ENCODE results near the gene SCARB1. TPM values are rescaled to one million over a fixed set of nuclear protein-coding genes. Genes with fewer than 3 reads are reported as not detected.

SCARB1 gene
- total and polyA plus RNA-seq, 2 of the 13 experiments (the other 11 are each of a cell fraction or from before 2014, with no cell fraction given), result 63.4 to 160 TPM

- TF ChIP-seq ZNF263 (CRISPR knock-in tag; IDR thresholded peaks at IDR 0.05) (peak; percentile 60), SAFB2 (CRISPR knock-in tag; IDR thresholded peaks at IDR 0.05; ENCODE audit: borderline replicate concordance, low read depth) (no peak), KDM2A (CRISPR knock-in tag; IDR thresholded peaks at IDR 0.05; ENCODE audit: borderline replicate concordance, low read depth) (0 out of 2 replicates have a peak, but pooled peaks have one; percentile 11), KIAA2018 (CRISPR knock-in tag; IDR thresholded peaks at IDR 0.05; ENCODE audit: borderline replicate concordance) (no peak), FOXP1 (IDR thresholded peaks at IDR 0.05) (no peak), FOXP1 (CRISPR knock-in tag; IDR thresholded peaks at IDR 0.05) (peak; percentile 31; the same call in 1 of the 2 replicates), TEAD2 (CRISPR knock-in tag; IDR thresholded peaks at IDR 0.05) (no peak), TRAFD1 (CRISPR knock-in tag; IDR thresholded peaks at IDR 0.05; ENCODE audit: borderline replicate concordance) (no peak), EED (CRISPR knock-in tag; IDR thresholded peaks at IDR 0.05) (no peak), SMYD3 (CRISPR knock-in tag; IDR thresholded peaks at IDR 0.05) (no peak), SNAI1 (CRISPR knock-in tag; IDR thresholded peaks at IDR 0.05; ENCODE audit: borderline replicate concordance) (no peak)
- TF ChIP-seq, protein P1, sequence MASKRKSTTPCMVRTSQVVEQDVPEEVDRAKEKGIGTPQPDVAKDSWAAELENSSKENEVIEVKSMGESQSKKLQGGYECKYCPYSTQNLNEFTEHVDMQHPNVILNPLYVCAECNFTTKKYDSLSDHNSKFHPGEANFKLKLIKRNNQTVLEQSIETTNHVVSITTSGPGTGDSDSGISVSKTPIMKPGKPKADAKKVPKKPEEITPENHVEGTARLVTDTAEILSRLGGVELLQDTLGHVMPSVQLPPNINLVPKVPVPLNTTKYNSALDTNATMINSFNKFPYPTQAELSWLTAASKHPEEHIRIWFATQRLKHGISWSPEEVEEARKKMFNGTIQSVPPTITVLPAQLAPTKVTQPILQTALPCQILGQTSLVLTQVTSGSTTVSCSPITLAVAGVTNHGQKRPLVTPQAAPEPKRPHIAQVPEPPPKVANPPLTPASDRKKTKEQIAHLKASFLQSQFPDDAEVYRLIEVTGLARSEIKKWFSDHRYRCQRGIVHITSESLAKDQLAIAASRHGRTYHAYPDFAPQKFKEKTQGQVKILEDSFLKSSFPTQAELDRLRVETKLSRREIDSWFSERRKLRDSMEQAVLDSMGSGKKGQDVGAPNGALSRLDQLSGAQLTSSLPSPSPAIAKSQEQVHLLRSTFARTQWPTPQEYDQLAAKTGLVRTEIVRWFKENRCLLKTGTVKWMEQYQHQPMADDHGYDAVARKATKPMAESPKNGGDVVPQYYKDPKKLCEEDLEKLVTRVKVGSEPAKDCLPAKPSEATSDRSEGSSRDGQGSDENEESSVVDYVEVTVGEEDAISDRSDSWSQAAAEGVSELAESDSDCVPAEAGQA (IDR thresholded peaks at IDR 0.05; ENCODE audit: low read depth), result no peak
- TF ChIP-seq, protein P1 (CRISPR knock-in tag; IDR thresholded peaks at IDR 0.05; ENCODE audit: borderline replicate concordance), result no peak
Measured at GRCh38 chr12:124884587-124885438, 21.1 kb upstream of the SCARB1 start (continued).
